CD4-positive, CD25-positive, alpha-beta regulatory T cell (primary cell): ENCODE data around the gene CCR6. TPM values are rescaled to one million over a fixed set of nuclear protein-coding genes. Genes with fewer than 3 reads are reported as not detected.
A peak's percentile ranks its signal among the peaks of the same experiment; 100 is the strongest.
"Not testable (repeated sequence)": the region's sequence is repeated elsewhere in the genome, so short reads cannot be mapped to it uniquely, and the experiment has no call there.

Source experiments
- ATAC-seq, 2 donors: fragments of 150-1000 bp; cut with Tn5 transposase; one replicate each; pipeline ENCODE4 v1.10.0; 2021; ENCODE audit warnings: low read depth in 2 of 2, moderate number of reproducible peaks in 2 of 2, moderate library complexity in 1 of 2
- DNase-seq, 3 donors: peaks; one replicate each; pipeline versions ENCODE4 v3.0.0 to v3.0.0-alpha.2; 2012 to 2022; ENCODE audit warnings: mixed read lengths in 1 of 3
- H3K27ac ChIP-seq: one replicate; pipeline ENCODE4 v1.7.0; 2013; ENCODE audit warnings: mild to moderate bottlenecking, low read length; ENCODE audit not compliant: insufficient read depth, poor library complexity, severe bottlenecking
- H3K27me3 ChIP-seq: one replicate; pipeline ENCODE4 v1.7.0; 2013; ENCODE audit warnings: low read length; ENCODE audit not compliant: control insufficient read depth, insufficient read depth
- H3K36me3 ChIP-seq: one replicate; pipeline ENCODE4 v1.7.0; 2013; ENCODE audit warnings: mild to moderate bottlenecking, low read length, moderate library complexity; ENCODE audit not compliant: control insufficient read depth, insufficient read depth
- H3K4me1 ChIP-seq: 2 replicates; pipeline ENCODE4 v1.7.0; 2013; ENCODE audit warnings: mild to moderate bottlenecking, low read length; ENCODE audit not compliant: insufficient read depth, control insufficient read depth, poor library complexity, severe bottlenecking
- H3K4me3 ChIP-seq: one replicate; pipeline ENCODE4 v1.7.0; 2013; ENCODE audit warnings: low read depth, mild to moderate bottlenecking, low read length, moderate library complexity
- H3K9me3 ChIP-seq, 2 experiments: 1 replicate in 1 of 2; 2 replicates in 1 of 2; pipeline ENCODE4 v1.7.0; 2013; ENCODE audit warnings: low read length in 2 of 2, mild to moderate bottlenecking in 1 of 2, moderate library complexity in 1 of 2; ENCODE audit not compliant: control insufficient read depth in 2 of 2
- H3K27ac Mint-ChIP-seq, 3 donors: one replicate each; pipeline ENCODE4 v1.8.0; 2020 to 2022; ENCODE audit warnings: mild to moderate bottlenecking in 3 of 3, mixed read lengths in 3 of 3, moderate library complexity in 2 of 3
- H3K27me3 Mint-ChIP-seq: one replicate; pipeline ENCODE4 v1.8.0; 2022; ENCODE audit warnings: mild to moderate bottlenecking, mixed read lengths
- H3K36me3 Mint-ChIP-seq: one replicate; pipeline ENCODE4 v1.8.0; 2020; ENCODE audit warnings: mixed read lengths
- H3K4me1 Mint-ChIP-seq, 4 donors: one replicate each; pipeline ENCODE4 v1.8.0; 2020 to 2022; ENCODE audit warnings: mixed read lengths in 4 of 4, mild to moderate bottlenecking in 1 of 4
- H3K4me3 Mint-ChIP-seq, 4 donors: one replicate each; pipeline ENCODE4 v1.8.0; 2020 to 2022; ENCODE audit warnings: mild to moderate bottlenecking in 4 of 4, mixed read lengths in 4 of 4, moderate library complexity in 3 of 4
- H3K9me3 Mint-ChIP-seq, 7 donors: one replicate each; pipeline ENCODE4 v1.8.0; 2020 to 2022; ENCODE audit warnings: mixed read lengths in 7 of 7, mild to moderate bottlenecking in 3 of 7, moderate library complexity in 2 of 7
- polyA plus RNA-seq, 4 donors: library from polyadenylated mRNA; unstranded; fragments of 300-500 nt; fragmentation: Illumina TruSeq; gene quantifications; one replicate each; pipeline ENCODE4 v1.2.3, GENCODE V29; 2021
- total RNA-seq: library from RNA; stranded (reverse); gene quantifications from one replicate; pipeline ENCODE4 v1.2.3, GENCODE V29; 2022

The CCR6 gene
- total and polyA plus RNA-seq, 5 donors from 2014 or later: 40.8 to 97.3 (median 67.5) TPM

DNA sequence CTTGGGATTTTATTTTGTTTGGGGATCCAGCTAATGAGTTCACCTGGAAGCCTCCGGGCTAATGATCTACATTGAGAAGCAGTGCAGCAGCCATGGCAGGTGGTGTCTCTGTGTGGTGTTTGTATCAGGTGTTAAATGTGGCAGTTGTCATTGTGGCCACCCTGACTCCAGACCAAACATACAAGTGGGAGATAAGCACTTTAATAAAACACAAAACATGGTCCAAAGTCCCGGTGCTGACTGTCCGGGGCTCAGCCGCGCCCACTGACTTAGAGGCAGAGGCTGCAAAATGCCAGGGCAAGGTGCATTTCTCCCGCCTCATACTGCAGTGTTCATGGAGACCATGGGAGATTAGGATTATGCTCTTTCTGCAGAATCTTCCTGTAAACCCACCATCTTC is 58.5 kb downstream of the CCR6 start:
- ATAC-seq, H3K27ac ChIP-seq, H3K4me1 Mint-ChIP-seq, H3K4me3 ChIP-seq, H3K4me3 Mint-ChIP-seq, H3K27ac Mint-ChIP-seq, H3K4me1 ChIP-seq, H3K36me3 Mint-ChIP-seq, H3K9me3 ChIP-seq, H3K27me3 Mint-ChIP-seq, H3K36me3 ChIP-seq, H3K27me3 ChIP-seq, H3K9me3 Mint-ChIP-seq, DNase-seq: not testable (repeated sequence)

DNA sequence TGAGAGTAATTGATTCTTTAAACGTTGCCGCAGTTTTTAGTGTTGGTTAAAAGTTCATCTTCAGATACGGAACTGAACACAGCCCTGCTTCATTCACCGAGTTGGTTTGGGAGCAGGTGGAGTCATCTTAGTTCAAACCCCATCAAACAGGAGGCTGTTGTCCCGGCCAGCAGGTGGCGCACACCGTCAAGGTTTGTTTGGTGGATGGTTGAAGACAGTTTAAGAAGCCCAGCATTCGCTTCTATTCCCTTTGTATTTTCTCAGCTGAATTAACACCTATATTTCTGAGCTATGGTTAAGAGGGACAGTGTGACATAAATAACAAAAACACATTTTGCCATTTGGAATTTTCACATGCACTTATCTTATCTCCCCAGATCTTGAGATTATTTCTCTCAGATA is 60.0 kb downstream of the CCR6 start:
- H3K27ac Mint-ChIP-seq, H3K4me3 ChIP-seq, H3K36me3 ChIP-seq, H3K9me3 ChIP-seq, H3K36me3 Mint-ChIP-seq, H3K27me3 ChIP-seq, DNase-seq, H3K4me3 Mint-ChIP-seq, H3K27me3 Mint-ChIP-seq, H3K4me1 Mint-ChIP-seq, H3K27ac ChIP-seq, H3K9me3 Mint-ChIP-seq, H3K4me1 ChIP-seq: not testable (repeated sequence)
- peak; percentile 65 to 73 for ATAC-seq

DNA sequence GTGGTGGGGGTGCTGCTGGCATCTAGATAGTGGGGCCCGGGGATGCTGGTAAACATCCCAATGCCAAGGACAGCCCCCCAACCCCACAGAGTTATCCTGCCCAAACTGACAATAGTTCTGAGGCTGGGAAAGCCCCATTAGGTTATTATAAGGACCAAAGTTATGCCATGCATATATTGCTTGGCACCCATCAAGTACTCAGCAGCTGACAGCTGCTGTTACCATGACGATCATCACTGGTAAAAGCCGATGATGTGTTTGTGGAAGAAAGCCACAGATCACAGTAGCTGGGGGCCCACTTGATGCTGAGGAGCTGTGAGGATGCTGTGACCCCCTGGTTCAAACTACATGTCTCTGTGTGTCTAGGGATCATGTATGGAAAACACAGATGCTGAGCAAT is 62.2 kb downstream of the CCR6 start:
- not testable (repeated sequence) for H3K36me3 Mint-ChIP-seq, ATAC-seq, H3K27ac ChIP-seq, H3K27ac Mint-ChIP-seq, H3K27me3 ChIP-seq, DNase-seq, H3K9me3 Mint-ChIP-seq, H3K36me3 ChIP-seq, H3K9me3 ChIP-seq, H3K4me1 Mint-ChIP-seq, H3K4me1 ChIP-seq, H3K4me3 Mint-ChIP-seq, H3K27me3 Mint-ChIP-seq, H3K4me3 ChIP-seq

DNA sequence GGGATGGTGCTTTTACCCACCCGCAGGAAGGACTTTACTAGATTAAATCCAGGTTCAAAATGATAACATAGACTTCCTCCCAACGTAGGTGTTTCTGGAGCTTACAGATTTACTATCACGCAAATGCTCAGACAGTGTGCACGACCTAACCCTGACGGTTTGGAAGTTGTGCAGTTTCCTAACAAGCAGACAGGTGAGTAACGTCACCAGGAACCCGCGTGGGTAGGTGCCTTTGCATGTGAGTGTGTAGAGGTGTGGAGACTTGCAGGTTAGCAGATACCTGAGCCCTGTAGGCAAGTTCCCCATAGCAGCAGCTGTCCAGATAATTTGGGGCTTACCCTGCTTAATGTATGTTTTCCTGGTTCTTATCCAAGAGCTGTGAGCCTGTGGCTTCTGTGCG is 64.4 kb downstream of the CCR6 start:
- not testable (repeated sequence) for DNase-seq, H3K36me3 Mint-ChIP-seq, H3K4me3 ChIP-seq

More for the DNA sequence above, 64.4 kb downstream of the CCR6 start:
- H3K27ac Mint-ChIP-seq, H3K4me1 Mint-ChIP-seq, H3K9me3 ChIP-seq, H3K36me3 ChIP-seq, H3K27me3 ChIP-seq, H3K9me3 Mint-ChIP-seq, H3K27ac ChIP-seq, H3K4me1 ChIP-seq, H3K4me3 Mint-ChIP-seq, ATAC-seq: not testable (repeated sequence)
- peaks cover 14% of the 10 kb centered on the region for H3K27me3 Mint-ChIP-seq

Other genes starting within 250 kb of the CCR6 start
- gene RNASET2, start 166.5 kb upstream of the CCR6 start, total RNA-seq: 213 TPM
- gene RNASET2, start 166.5 kb upstream of the CCR6 start, polyA plus RNA-seq: 100 to 1,000 TPM; 361 to 410 (median 381) TPM
- 32.5 TPM for gene CEP43, start 123.7 kb upstream of the CCR6 start, total RNA-seq
- 1 to 10 TPM; 5.6 to 9.8 (median 7.4) TPM for gene CEP43, start 123.7 kb upstream of the CCR6 start, polyA plus RNA-seq
- gene GPR31, start 34.9 kb downstream of the CCR6 start, total RNA-seq: not detected
- not detected for gene GPR31, start 34.9 kb downstream of the CCR6 start, polyA plus RNA-seq
- gene UNC93A, start 168.2 kb downstream of the CCR6 start, total RNA-seq: not detected
- not detected for gene UNC93A, start 168.2 kb downstream of the CCR6 start, polyA plus RNA-seq
- gene TTLL2, start 202.0 kb downstream of the CCR6 start, total RNA-seq: not detected
- not detected for gene TTLL2, start 202.0 kb downstream of the CCR6 start, polyA plus RNA-seq